Stimulated activated CD4-positive, alpha-beta T cell treated with anti-CD3 and anti-CD28 coated beads, Interleukin-12 subunit alpha, Interleukin-12 subunit beta, amount 100 ng/mL, for 4 hours (primary cell): Measurements from ENCODE around the gene CCDC187.

Source experiments
- DNase-seq: peaks from one replicate; pipeline ENCODE4 v3.0.0-alpha.2; 2020

Gene CCDC187

GRCh38 chr9:136297016-136297691, 6.7 kb downstream of the CCDC187 start:
- DNase-seq = no peak

- DNase-seq = no peak
Measured at GRCh38 chr9:136296434-136297015, 7.4 kb downstream of the CCDC187 start.

DNA sequence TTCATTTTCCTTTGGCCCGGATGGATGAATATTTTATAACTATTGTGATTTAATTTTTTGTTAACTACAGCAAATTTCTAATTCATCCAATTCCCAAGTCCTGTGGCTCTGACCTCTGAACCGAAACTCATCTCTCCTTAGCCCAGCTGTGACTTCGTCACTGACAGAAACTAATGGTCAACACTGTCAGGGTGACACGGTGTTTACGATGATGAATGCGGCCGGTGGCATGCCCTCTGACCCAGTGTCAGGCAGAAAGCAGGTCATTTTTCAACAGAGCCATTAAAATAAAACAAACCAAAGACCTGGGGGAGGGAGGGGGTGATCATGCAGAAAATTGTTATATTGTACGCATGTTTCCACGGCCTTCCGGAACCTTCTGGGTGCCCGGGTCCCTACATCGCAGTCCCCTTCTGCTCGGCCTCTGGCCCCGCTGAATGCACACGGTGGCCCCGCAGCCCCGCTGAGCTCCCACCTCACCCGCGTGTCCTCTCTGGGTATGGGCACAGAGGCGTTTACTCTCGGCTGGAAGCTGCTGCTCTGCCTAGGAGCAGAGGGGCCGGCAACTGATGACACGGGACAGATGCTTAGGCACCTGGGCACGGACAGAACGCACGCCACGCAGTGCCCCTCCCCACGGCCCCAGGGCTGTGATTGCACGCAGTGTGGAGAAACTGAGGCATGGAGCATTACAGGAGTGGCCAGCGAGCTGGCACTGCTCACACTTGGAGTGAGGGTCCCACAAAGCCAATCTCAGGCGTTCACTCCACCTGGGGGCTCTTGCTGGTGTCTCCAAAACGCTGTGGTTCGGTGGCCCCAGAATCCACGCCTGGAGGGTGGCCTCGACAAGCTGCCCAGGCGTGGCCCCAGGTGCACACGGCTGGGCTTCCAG, 8.1 kb downstream of the CCDC187 start:
- DNase-seq = no peak

GRCh38 chr9:136295055-136295454, 8.8 kb downstream of the CCDC187 start:
- no peak for DNase-seq

- DNase-seq = no peak
Measured at GRCh38 chr9:136294437-136294836, 9.5 kb downstream of the CCDC187 start.

DNA sequence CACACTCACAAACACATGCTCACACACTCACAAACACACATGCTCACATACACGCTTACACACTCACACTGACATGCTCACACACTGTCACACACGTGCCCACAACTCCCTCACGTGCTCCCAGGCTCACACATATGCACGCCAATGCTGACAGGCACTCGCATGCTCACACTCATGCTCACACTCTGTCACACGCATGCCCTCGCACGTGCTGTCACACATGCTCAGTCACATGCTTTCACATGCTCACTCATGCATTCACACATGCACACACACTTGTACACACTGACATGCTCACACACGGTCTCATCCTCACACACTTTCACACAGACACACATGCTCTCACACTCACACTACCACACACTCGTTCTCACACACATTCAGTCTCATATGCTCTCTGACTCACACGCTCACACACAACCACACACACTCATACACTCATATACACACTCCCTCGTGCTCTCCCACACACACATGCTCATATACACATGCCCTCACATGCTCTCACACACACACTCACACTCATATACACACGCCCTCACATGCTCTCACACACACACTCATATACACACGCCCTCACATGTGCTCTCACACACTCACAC, 10.3 kb downstream of the CCDC187 start:
- no peak for DNase-seq

GRCh38 chr9:136292591-136293448, 11.1 kb downstream of the CCDC187 start:
- no peak for DNase-seq

GRCh38 chr9:136292026-136292538, 11.8 kb downstream of the CCDC187 start:
- no peak for DNase-seq

GRCh38 chr9:136291306-136292025, 12.4 kb downstream of the CCDC187 start:
- no peak for DNase-seq

GRCh38 chr9:136290508-136291000, 13.3 kb downstream of the CCDC187 start:
- DNase-seq = no peak

DNA sequence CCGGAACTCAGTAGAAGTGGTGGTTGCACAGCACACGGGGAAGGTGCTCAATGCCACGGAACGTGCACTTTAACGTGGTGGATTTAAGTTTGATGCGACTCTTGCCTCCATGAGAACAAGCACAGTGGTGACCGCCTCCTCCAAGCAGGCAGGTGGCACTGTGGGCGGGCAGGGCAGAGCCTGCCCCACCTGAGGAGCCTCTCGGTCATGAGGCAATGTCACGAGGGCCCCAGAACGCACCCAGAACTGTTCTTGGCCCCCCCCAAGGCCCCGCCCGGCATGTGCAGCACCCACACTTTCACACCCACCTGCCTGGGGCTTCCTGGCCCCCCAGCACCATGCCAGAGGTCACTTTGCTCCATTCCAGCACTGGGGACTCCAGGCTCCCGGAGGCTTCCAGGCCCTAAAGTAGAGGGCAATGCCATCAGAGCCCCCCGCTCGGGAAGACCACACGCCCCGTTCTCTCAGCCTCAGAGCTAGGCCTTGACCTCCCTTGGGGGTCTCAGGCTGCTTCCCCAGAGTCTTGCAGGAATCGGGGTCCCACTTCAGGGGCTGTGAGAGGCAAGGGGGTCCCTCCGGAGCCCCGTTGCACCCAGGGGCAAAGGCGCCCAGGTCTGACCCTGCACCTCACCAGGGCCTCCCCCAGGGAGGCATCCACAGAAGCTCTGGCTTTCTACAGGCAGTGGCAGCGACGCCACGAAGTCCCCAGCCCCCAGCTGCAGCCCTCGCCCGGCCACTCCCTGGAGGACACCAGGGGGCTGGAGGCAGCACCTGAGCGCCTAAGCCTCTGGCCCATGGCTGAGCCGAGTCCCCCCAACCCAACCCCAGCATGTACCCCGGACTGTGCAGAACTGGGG, 14.0 kb downstream of the CCDC187 start:
- DNase-seq = no peak

DNA sequence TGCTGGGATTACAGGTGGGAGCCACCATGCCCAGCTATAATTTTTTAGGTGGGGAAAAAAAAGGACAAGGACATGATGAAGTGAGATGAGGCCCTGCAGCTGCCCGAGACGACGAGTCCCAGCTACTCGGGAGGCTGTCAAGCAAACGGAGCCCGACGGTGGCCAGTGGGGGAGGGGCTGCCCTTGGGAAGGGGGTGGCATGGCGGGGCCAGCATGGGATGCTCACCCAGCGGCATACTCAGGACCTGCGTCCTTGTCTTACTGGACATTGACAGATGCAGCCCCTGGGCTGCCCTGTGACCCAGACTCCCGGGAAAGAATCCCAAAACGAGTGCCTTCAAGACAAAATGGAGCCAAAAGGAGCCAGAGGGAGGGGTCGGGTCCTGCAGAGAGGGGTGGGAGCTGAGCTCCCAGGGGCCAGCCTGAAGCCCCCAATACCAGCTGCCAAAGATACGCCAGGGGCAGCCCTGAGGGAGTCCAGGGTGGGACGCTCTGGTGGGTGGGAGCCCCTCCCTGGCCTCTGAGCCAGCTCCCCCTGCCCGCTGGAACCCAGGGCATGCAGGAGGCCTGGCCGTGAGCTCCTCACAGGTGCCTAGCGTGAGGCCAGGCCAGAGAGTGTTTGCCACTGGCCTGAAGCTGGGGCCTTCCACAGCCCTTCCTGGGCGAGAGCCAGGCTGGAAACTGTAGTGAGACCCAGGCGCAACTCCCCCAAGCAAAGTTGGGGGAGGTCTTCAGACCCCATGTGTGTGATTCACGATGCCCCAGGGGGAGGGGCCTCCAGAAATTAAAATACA, 15.7 kb downstream of the CCDC187 start:
- DNase-seq = no peak

GRCh38 chr9:136286987-136287379, 16.9 kb downstream of the CCDC187 start:
- DNase-seq = no peak

DNA sequence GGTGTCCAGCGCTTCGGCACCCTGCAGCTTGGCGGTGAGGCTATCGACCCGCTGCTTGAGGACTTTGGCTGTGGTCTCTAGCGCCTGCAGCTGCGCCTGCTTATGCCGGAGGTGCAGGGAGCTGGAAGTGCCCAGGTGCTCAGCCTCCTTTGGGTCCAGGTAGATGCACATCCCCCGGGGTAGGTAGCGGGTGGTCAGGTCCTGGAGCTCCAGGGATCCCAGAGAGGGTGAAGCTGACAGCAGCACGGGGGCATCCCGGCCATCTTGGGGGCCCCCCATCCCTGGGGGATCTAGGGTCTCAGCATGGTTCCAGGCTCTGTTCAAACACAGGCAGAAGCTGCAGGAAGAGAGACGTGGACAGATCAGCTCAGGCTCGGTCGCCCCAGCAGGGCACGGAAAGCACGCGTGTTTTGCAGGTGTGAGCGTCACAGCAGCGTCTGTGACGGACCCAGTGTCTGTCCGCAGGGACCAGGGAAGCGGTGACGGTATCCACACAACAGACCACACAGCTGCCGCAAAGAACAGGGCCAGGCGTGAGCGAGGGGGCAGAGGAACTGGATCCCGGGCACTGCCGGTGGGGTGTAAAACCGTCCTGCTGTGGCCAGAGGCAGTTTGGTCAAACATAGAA, 17.4 kb downstream of the CCDC187 start:
- DNase-seq = no peak

DNA sequence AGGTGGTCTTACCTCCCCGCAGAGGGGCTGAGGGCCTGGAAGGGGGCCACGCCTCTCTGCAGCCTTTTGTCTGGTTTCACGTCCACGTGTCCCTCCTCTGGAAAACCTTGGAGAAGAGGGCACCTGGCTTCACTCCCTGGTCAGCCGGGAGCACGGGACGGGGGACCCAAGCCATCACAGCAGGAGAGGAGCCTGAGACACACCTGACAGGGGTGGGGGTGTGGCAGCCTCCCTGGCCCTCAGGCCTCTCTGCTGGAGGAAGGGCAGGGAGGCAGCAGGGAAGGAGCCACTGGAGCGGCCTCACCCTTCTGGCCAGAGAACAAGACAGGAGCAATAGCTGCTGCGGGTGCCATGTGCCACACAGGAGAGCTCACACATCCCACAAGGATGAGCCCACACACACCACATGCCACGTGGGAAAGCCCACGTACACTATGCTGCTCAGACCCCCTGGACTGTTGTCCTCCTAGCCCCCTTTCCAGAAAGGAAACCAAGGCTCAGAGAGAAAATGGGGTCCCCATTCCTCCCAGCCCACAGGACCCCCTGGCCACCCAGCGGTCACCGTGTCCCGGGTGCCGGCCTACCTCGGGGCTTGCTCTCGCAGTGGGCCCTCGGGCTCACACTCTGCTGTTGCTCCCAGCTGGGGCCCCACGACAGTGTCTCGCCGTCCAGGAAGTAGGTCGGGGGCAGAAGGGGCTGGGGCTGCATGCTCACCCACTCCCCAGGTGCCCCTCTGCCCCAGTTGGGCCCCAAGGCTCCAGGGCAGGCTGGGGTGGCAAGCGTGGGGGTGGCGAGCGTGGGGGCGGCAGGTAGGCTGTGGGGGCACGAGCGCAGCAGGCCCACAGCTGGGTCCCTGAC, 18.2 kb downstream of the CCDC187 start:
- no peak for DNase-seq

DNA sequence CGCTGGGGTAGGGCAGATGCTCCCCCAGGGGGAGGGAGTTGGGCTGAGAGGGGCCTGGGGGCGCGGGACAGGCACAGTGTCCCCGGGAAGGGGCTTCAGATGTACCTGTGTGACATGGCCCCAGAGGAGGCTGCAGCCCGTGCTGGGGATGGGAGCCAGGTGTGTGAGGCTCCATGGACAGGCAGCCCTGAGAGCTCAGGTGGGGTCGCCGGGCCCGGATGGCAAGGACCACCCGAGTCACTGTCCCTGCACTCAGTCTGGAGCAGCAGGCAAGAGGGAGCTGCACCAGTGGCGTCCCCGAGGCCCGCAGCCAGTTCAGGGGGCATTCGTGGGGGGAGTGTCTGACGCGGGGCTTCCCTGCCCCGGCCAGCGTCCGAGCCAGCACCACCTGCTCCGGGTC, 18.9 kb downstream of the CCDC187 start:
- no peak for DNase-seq

DNA sequence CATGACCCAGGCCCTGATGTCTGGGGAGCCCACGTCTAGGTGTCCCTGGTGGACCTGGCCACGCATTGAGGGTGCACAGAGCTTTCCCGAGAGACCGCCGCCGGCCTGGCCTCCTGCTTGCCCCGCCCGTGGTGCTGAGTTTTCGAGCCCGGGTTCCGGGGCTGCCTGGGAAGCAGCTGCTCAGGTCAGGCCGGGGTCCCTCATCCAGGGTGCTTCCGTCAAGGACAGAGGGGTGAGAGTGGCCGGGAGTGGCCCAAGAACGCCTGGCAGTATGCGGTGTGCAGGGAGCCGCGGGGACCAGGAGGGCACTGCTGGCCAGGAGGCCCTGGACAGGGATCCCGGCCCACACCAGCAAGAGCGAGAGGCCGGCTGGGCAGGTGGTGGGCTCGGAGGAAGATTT, 19.6 kb downstream of the CCDC187 start:
- no peak for DNase-seq
